ENCODE measurements around the gene PAMR1.

Gene PAMR1

DNA sequence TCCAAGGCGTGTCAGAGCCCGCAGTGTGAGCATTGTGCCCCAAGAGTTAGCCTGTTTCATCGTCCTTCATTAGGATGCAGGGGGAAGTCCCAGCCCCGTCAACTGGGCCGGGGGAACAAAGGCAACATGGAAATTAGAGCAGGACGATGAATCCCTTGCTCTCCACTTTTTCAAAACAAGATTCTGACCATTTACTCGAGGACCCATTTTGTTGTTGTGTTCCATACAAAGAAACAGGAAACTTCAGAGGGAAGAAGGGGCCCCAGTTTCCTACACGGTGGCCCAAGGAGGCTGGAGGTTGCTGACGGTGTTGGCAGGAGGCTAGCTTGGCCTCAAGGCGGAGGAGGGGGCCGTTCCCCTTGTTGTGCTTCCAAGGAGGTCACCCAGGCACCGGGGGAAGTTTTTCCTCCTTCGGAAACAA is 62.1 kb downstream of the PAMR1 start:
- Histone ChIP-seq H3K27me3 (ENCODE audit: control insufficient read depth, insufficient read depth, low read length, poor library complexity, severe bottlenecking) (no peaks in the 10 kb centered on the region), H3K4me1 (ENCODE audit: control insufficient read depth, insufficient read depth, low read length) (no peaks in the 10 kb centered on the region), H3K9me3 (ENCODE audit: control insufficient read depth, low read length) (no peaks in the 10 kb centered on the region), H3K4me3 (ENCODE audit: insufficient read depth, low read depth, low read length) (no peak overlapping the region), H3K36me3 (ENCODE audit: control insufficient read depth, insufficient read depth, low read length) (peaks cover 9% of the 10 kb centered on the region), H3K27ac (ENCODE audit: insufficient read depth, low read depth, low read length, poor library complexity, severe bottlenecking) (no peak overlapping the region)
- 85 to 88% methylated on average over 13 of the region's 13 CpGs for WGBS, 2 experiments

DNA sequence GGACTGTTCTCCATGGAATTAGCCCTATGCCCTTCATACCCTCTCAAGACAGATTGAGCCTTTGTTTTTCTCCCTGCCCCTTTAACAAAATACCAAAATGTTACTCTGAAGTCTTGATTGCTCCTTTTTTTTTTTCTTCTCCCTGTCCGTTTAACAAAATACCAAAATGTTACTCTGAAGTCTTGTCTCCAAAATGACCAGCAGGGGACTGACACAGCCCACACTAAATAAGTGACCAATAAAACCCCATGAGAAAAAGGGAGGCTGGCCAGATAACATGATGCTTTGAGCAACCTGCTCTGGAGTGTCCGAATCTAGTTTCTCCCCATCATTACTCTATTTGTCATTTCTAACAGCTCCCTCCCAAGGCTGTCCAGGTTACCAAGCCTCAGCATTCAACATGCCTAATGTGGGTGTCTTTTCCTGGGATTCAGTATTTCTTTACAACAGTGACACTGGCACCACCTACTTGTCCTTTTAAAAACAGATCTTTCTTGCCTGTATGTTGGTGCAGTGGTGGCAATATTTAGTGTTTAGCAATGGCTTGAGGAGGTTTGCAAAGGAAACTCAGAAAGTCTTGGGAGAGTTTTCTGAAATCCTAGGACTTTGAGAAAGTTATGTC is 63.4 kb downstream of the PAMR1 start:
- Histone ChIP-seq H3K27ac (ENCODE audit: insufficient read depth, low read depth, low read length, poor library complexity, severe bottlenecking) (no peak overlapping the region), H3K4me3 (ENCODE audit: insufficient read depth, low read depth, low read length) (no peak overlapping the region), H3K36me3 (ENCODE audit: control insufficient read depth, insufficient read depth, low read length) (peaks cover 3% of the 10 kb centered on the region), H3K27me3 (ENCODE audit: control insufficient read depth, insufficient read depth, low read length, poor library complexity, severe bottlenecking) (no peaks in the 10 kb centered on the region), H3K9me3 (ENCODE audit: control insufficient read depth, low read length) (no peaks in the 10 kb centered on the region), H3K4me1 (ENCODE audit: control insufficient read depth, insufficient read depth, low read length) (no peaks in the 10 kb centered on the region)
- 80 to 87% methylated on average over 2 of the region's 2 CpGs for WGBS, 2 experiments

DNA sequence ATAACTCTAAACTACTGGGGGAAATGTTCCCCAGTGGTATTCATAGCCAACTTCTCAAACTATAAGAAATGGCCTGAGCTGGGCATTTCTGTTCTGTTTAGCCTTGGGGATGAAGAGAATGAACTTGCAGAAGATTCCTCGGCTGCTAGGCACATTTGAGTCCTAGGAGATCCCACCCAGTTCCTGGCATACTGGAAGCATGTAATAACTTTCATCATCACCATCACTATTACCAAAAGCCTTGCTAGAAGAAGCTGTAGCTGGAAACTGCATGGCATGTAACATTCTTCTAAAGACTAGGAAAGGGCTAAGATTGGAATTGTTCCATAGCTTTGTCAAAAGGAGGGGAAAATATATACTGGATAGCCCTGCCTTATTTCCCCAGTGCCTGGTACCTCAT is 65.9 kb downstream of the PAMR1 start:
- H3K27ac ChIP-seq (ENCODE audit: insufficient read depth, low read depth, low read length, poor library complexity, severe bottlenecking), result no peak overlapping the region
- H3K4me1 ChIP-seq (ENCODE audit: control insufficient read depth, insufficient read depth, low read length), result no peaks in the 10 kb centered on the region
- no peak overlapping the region for H3K4me3 ChIP-seq (ENCODE audit: insufficient read depth, low read depth, low read length)
- WGBS, 2 experiments, result 89 to 100% methylated on average over 1 of the region's 1 CpG
- H3K36me3 ChIP-seq (ENCODE audit: control insufficient read depth, insufficient read depth, low read length), result peaks cover 10% of the 10 kb centered on the region
- H3K9me3 ChIP-seq (ENCODE audit: control insufficient read depth, low read length), result no peaks in the 10 kb centered on the region
- H3K27me3 ChIP-seq (ENCODE audit: control insufficient read depth, insufficient read depth, low read length, poor library complexity, severe bottlenecking), result no peaks in the 10 kb centered on the region

DNA sequence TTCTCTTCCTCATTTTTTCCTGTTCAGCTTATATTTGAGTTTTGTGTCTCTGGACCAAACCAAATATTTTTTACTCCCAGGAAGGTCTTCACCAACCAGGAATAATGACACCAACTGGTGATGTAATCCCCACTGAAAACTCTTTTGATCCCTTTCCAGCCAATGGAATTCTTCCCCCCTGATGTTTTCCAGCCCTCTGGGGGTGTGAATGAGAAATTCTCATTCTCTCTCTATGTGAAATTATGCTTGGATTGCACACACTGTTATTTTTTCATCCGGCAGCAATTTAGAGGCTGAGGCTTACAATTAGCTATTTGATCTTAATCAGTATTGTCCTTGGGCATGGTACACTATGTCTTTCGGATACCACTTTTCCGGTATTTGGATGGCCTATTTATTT is 66.6 kb downstream of the PAMR1 start:
- Histone ChIP-seq H3K36me3 (ENCODE audit: control insufficient read depth, insufficient read depth, low read length) (peaks cover 14% of the 10 kb centered on the region), H3K4me1 (ENCODE audit: control insufficient read depth, insufficient read depth, low read length) (no peaks in the 10 kb centered on the region), H3K4me3 (ENCODE audit: insufficient read depth, low read depth, low read length) (no peak overlapping the region), H3K9me3 (ENCODE audit: control insufficient read depth, low read length) (no peaks in the 10 kb centered on the region), H3K27ac (ENCODE audit: insufficient read depth, low read depth, low read length, poor library complexity, severe bottlenecking) (no peak overlapping the region), H3K27me3 (ENCODE audit: control insufficient read depth, insufficient read depth, low read length, poor library complexity, severe bottlenecking) (no peaks in the 10 kb centered on the region)
- 96 to 98% methylated on average over 3 of the region's 3 CpGs for WGBS, 2 experiments

DNA sequence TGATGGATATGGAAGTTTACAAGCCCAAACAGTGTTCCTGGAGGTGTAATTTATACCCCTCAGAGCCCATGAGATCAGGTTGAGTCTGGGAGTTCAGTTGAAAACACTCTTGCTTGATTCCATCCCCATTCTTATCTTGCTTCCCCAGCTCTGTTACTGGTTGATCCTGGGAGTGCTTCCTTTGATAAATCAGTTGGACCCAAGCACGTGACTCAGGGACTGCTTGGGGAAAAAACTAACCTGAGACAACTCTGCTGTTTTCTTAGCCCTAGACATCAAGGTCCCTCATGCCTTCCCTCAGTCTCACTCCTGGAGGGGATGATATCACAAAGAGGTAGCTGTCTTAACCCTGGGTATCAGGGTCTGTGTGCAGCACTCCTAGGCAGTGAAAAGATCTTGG is 71.1 kb downstream of the PAMR1 start:
- H3K4me3 ChIP-seq (ENCODE audit: insufficient read depth, low read depth, low read length), result no peak overlapping the region
- H3K9me3 ChIP-seq (ENCODE audit: control insufficient read depth, low read length), result no peaks in the 10 kb centered on the region
- H3K36me3 ChIP-seq (ENCODE audit: control insufficient read depth, insufficient read depth, low read length), result peaks cover 39% of the 10 kb centered on the region
- no peak overlapping the region for H3K27ac ChIP-seq (ENCODE audit: insufficient read depth, low read depth, low read length, poor library complexity, severe bottlenecking)
- no peaks in the 10 kb centered on the region for H3K4me1 ChIP-seq (ENCODE audit: control insufficient read depth, insufficient read depth, low read length)
- H3K27me3 ChIP-seq (ENCODE audit: control insufficient read depth, insufficient read depth, low read length, poor library complexity, severe bottlenecking), result no peaks in the 10 kb centered on the region
- WGBS, 2 experiments, result 89 to 91% methylated on average over 1 of the region's 1 CpG

DNA sequence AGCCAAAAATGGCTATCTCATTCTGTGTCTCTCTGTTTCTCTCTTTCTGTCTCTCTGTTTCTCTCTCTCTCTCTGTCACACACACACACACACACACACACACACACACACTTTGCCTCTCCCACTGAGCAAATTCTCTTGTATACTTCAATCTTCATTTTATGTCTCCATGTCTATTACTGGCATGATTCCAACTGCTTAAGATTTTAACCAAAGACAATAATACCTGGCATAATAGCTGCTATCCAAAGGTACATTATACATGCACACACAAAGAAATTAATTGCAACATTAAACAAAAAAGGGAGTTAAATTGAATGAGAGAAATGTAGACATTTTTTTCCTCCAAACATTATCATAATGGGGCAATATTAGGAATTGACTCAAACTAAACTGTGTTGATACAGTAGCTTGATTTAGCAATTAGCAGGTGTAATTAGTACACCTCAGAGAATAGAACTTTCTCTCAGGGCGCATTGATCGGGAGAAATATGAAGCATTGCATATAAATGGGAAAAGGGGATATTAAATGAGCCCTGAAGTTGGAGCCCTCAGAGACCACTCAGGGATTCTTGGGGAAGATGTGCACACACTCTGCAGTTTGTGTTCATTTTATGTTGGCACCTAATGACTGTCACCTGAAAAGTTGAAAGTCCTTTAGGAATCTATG is 88.7 kb downstream of the PAMR1 start:
- Histone ChIP-seq H3K4me3 (ENCODE audit: insufficient read depth, low read depth, low read length) (no peak overlapping the region), H3K4me1 (ENCODE audit: control insufficient read depth, insufficient read depth, low read length) (no peaks in the 10 kb centered on the region), H3K27me3 (ENCODE audit: control insufficient read depth, insufficient read depth, low read length, poor library complexity, severe bottlenecking) (no peaks in the 10 kb centered on the region), H3K9me3 (ENCODE audit: control insufficient read depth, low read length) (no peaks in the 10 kb centered on the region), H3K27ac (ENCODE audit: insufficient read depth, low read depth, low read length, poor library complexity, severe bottlenecking) (no peak overlapping the region), H3K36me3 (ENCODE audit: control insufficient read depth, insufficient read depth, low read length) (peaks cover 24% of the 10 kb centered on the region)
- 91 to 100% methylated on average over 2 of the region's 2 CpGs for WGBS, 2 experiments

GRCh38 chr11:35433588-35433987 is 91.8 kb downstream of the PAMR1 start:
- Histone ChIP-seq H3K36me3 (ENCODE audit: control insufficient read depth, insufficient read depth, low read length) (peaks cover 37% of the 10 kb centered on the region), H3K27me3 (ENCODE audit: control insufficient read depth, insufficient read depth, low read length, poor library complexity, severe bottlenecking) (no peaks in the 10 kb centered on the region), H3K4me1 (ENCODE audit: control insufficient read depth, insufficient read depth, low read length) (no peaks in the 10 kb centered on the region), H3K27ac (ENCODE audit: insufficient read depth, low read depth, low read length, poor library complexity, severe bottlenecking) (no peak overlapping the region), H3K9me3 (ENCODE audit: control insufficient read depth, low read length) (no peaks in the 10 kb centered on the region), H3K4me3 (ENCODE audit: insufficient read depth, low read depth, low read length) (no peak overlapping the region)
- 82 to 86% methylated on average over 3 of the region's 3 CpGs for WGBS, 2 experiments

GRCh38 chr11:35432464-35432863 is 93.0 kb downstream of the PAMR1 start:
- Histone ChIP-seq H3K4me1 (ENCODE audit: control insufficient read depth, insufficient read depth, low read length) (no peaks in the 10 kb centered on the region), H3K4me3 (ENCODE audit: insufficient read depth, low read depth, low read length) (no peak overlapping the region), H3K9me3 (ENCODE audit: control insufficient read depth, low read length) (no peaks in the 10 kb centered on the region), H3K27me3 (ENCODE audit: control insufficient read depth, insufficient read depth, low read length, poor library complexity, severe bottlenecking) (no peaks in the 10 kb centered on the region), H3K36me3 (ENCODE audit: control insufficient read depth, insufficient read depth, low read length) (peaks cover 31% of the 10 kb centered on the region), H3K27ac (ENCODE audit: insufficient read depth, low read depth, low read length, poor library complexity, severe bottlenecking) (no peak overlapping the region)
- 95 to 96% methylated on average over 14 of the region's 14 CpGs for WGBS, 2 experiments

DNA sequence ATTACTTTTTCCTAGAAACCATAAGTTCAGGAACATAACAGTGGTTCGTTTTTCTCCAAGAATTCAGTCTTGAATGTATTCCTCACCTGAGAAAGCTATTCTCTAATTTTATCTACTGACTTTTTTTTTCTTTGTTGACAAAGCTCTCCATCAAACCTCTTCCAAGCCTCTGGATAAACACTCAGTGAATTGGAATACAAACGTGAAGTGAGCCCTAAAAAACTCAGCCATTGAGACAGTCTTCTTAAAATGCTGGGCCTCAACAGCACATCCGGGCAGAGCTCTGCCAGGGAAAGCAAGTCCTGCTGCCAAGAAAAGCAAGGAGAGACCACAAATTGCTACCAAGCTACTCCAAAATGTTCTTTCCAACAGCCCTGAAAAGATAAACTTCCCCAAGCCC is 98.3 kb downstream of the PAMR1 start:
- no peaks in the 10 kb centered on the region for H3K9me3 ChIP-seq (ENCODE audit: control insufficient read depth, low read length)
- peaks cover 12% of the 10 kb centered on the region for H3K27me3 ChIP-seq (ENCODE audit: control insufficient read depth, insufficient read depth, low read length, poor library complexity, severe bottlenecking)
- 86 to 92% methylated on average over 3 of the region's 3 CpGs for WGBS, 2 experiments
- no peak overlapping the region for H3K4me3 ChIP-seq (ENCODE audit: insufficient read depth, low read depth, low read length)
- H3K4me1 ChIP-seq (ENCODE audit: control insufficient read depth, insufficient read depth, low read length), result no peaks in the 10 kb centered on the region
- H3K27ac ChIP-seq (ENCODE audit: insufficient read depth, low read depth, low read length, poor library complexity, severe bottlenecking), result no peak overlapping the region
- peaks cover 16% of the 10 kb centered on the region for H3K36me3 ChIP-seq (ENCODE audit: control insufficient read depth, insufficient read depth, low read length)

GRCh38 chr11:35426351-35426750 is 99.1 kb downstream of the PAMR1 start:
- Histone ChIP-seq H3K36me3 (ENCODE audit: control insufficient read depth, insufficient read depth, low read length) (peaks cover 9% of the 10 kb centered on the region), H3K27ac (ENCODE audit: insufficient read depth, low read depth, low read length, poor library complexity, severe bottlenecking) (no peak overlapping the region), H3K4me3 (ENCODE audit: insufficient read depth, low read depth, low read length) (no peak overlapping the region), H3K9me3 (ENCODE audit: control insufficient read depth, low read length) (no peaks in the 10 kb centered on the region), H3K4me1 (ENCODE audit: control insufficient read depth, insufficient read depth, low read length) (no peaks in the 10 kb centered on the region), H3K27me3 (ENCODE audit: control insufficient read depth, insufficient read depth, low read length, poor library complexity, severe bottlenecking) (peaks cover 20% of the 10 kb centered on the region)
- WGBS, 2 experiments, result 93% methylated on average over 1 of the region's 1 CpG; no CpG with 5 or more reads in 1 of the 2 experiments
